Activated CD8-positive, alpha-beta memory T cell treated with anti-CD3 and anti-CD28 coated beads for 4 hours (primary cell): ENCODE results near the gene PPAT.
"Not testable (repeated sequence)": the region's sequence is repeated elsewhere in the genome, so short reads cannot be mapped to it uniquely, and the experiment has no call there.

ENCODE experiments used
- DNase-seq, 2 donors: peaks; one replicate each; pipeline ENCODE4 v3.0.0-alpha.2; 2020; ENCODE audit warnings: low read depth in 2 of 2

PPAT gene

DNA sequence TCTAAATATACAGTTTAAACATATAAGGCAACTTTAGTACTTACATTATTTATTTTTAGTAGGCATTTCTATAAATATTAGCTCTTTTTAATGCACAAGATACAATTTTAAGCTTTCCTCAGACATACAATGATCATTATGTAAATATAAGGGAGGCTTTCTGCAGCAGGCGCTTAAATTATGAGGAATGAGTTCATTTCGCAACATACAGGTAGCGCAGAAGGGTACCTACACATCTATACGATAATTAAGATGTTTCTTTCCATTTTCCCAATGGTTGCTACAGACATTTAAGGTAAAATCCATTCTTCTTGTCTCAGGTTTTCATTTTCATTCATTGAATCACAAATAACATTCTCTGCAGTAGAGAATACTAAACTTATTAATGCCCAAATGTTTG, 49.3 kb downstream of the PPAT start:
- no peak for DNase-seq

GRCh38 chr4:56375458-56375857, 60.0 kb downstream of the PPAT start:
- DNase-seq = no peak

GRCh38 chr4:56374956-56375355, 60.5 kb downstream of the PPAT start:
- DNase-seq = no peak

- no peak for DNase-seq
Observed at GRCh38 chr4:56372774-56373173, 62.6 kb downstream of the PPAT start.

- no peak for DNase-seq
Observed at GRCh38 chr4:56371426-56372220, 63.8 kb downstream of the PPAT start.

DNA sequence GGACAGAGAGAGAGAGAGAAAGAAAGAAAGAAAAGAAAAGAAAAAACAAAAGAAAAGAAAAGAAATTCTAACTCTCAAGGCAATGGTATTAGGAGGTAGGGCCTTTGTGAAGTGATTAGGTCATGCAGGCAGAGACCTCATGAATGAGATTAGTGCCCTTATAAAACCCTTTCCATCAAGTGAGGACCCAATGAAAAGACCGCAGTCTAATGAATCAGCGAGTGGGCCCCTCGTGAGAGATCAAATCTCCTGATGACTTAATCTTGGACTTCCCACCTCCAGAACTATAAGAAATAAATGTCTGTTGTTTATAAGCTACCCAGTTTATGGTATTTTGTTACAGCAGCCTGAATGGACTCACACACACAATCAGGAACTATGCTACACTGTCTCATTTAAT, 65.0 kb downstream of the PPAT start:
- no peak for DNase-seq

DNA sequence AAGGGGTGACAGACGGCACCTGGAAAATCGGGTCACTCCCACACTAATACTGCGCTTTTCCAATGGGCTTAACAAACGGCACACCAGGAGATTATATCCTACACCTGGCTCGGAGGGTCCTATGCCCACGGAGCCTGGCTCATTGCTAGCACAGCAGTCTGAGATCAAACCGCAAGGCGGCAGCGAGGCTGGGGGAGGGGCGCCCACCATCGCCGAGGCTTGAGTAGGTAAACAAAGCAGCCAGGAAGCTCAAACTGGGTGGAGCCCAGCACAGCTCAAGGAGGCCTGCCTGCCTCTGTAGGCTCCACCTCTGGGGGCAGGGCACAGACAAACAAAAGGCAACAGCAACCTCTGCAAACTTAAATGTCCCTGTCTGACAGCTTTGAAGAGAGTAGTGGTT, 72.4 kb downstream of the PPAT start:
- not testable (repeated sequence) for DNase-seq

DNA sequence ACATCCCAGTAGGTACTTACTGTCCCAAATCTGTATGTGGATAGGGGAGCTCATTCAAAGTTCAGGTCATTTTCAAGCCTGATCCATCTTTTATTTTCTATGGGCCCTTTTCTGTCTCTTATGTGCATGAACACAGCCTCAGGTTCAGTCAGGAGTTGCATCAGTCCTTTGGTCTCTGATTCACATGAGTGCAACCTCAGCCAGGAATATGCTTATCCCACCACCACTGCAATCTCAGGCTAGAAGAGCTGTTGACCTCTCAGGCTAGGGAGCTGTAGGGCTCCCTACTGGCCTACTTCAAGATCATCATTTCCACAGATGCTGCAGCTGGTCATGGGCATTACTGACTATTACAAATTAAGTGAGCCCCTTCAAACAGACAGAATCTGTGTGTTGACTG, 75.3 kb downstream of the PPAT start:
- DNase-seq = no peak

GRCh38 chr4:56356650-56357049, 78.8 kb downstream of the PPAT start:
- no peak for DNase-seq

GRCh38 chr4:56348576-56348975, 86.8 kb downstream of the PPAT start:
- no peak for DNase-seq

DNA sequence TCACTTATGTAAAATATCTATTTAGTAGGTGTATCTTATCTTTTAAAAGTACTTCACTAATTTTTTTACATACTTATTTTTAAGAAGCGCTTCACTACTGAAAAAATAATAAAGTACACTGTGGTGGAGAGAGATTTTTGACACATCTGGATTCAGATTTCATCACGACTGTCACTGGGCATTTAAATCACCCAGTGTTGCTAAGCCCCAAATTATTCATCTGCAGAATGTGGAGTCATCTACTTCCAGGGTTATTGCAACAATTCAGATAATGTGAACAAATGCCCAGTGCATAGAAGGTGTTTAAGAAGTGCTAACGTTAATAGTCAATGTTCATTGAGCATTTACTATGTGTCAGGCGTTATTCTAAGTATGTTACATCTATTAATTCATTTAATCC, 90.0 kb downstream of the PPAT start:
- no peak for DNase-seq
